GM12892 (cell line): Measurements from ENCODE around the gene RPTOR.

Experiments used
- POLR2A ChIP-seq: IDR thresholded peaks from 2 replicates; pipeline ENCODE4 v1.6.1; 2011; ENCODE audit warnings: low read depth, low read length, control low read depth
- POLR2AphosphoS5 ChIP-seq: IDR thresholded peaks from 2 replicates; pipeline ENCODE4 v1.6.1; 2011; ENCODE audit warnings: low read depth, low read length, control low read depth
- TAF1 ChIP-seq: IDR thresholded peaks from 2 replicates; pipeline ENCODE4 v1.6.1; 2011; ENCODE audit warnings: low read depth, mild to moderate bottlenecking, control low read depth, low read length, borderline replicate concordance

DNA sequence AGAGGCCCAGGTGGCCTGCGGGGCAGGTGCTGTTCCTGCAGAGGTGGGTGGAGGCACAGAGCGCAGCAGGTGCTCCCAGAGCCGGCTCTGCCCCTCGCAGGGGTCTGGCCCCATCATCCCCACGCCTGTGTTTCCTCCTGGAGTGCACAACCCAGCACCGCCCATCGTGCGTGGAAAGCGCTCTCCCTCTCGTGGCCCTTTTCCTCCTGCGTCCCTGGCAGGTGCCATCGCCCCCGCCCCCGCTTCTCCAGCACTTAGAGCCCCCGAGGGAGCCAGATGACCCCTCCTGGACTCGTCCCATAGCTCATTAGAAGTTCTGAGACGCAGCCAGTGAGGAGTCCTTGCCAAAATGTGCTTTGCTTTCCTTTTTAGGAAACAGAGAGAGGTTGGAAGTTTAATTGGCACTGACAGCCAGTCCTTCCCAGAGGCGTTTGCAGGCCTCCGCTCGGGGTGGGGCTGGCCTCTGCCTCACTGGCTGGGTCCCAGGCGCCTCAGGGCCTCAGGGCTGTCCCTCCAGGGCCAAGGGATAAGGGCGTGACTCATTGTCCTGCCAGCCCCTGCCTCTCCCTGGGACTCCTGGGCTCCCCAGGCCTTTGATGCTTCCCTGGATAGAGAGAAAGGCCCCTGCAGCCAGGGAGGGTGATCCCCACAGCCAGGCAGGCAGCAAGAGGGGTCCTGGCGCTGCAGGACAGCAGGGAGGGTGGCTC, 414.8 kb downstream of the RPTOR start:
- TF ChIP-seq POLR2A (no peak), POLR2AphosphoS5 (no peak), TAF1 (no peak)
